NCI-H1092 treated with DMSO at 0.1 percent for 48 hours (cell line): Measurements from ENCODE around the gene TMEM260.
"Not testable (repeated sequence)": the region's sequence is repeated elsewhere in the genome, so short reads cannot be mapped to it uniquely, and the experiment has no call there.

Experiments
- DNase-seq: peaks from one replicate; lab custom pipeline; 2025; lab: John Stamatoyannopoulos, UW

TMEM260 gene

GRCh38 chr14:56598519-56598918 lies 18.9 kb downstream of the TMEM260 start:
- DNase-seq = no peak

- DNase-seq = no peak
Observed at GRCh38 chr14:56603648-56604047, 24.1 kb downstream of the TMEM260 start.

GRCh38 chr14:56608689-56609088 lies 29.1 kb downstream of the TMEM260 start:
- no peak for DNase-seq

- not testable (repeated sequence) for DNase-seq
Observed at GRCh38 chr14:56611663-56612062, 32.1 kb downstream of the TMEM260 start.

GRCh38 chr14:56617084-56617483 lies 37.5 kb downstream of the TMEM260 start:
- no peak for DNase-seq

GRCh38 chr14:56630707-56631106 lies 51.1 kb downstream of the TMEM260 start:
- no peak for DNase-seq

- DNase-seq = no peak
Observed at GRCh38 chr14:56632195-56632594, 52.6 kb downstream of the TMEM260 start.

- no peak for DNase-seq
Observed at GRCh38 chr14:56633544-56633943, 53.9 kb downstream of the TMEM260 start.

GRCh38 chr14:56635041-56635440 lies 55.4 kb downstream of the TMEM260 start:
- no peak for DNase-seq

GRCh38 chr14:56647493-56647892 lies 67.9 kb downstream of the TMEM260 start:
- DNase-seq = no peak

GRCh38 chr14:56648508-56649301 lies 69.1 kb downstream of the TMEM260 start:
- peak; percentile 98 for DNase-seq

- DNase-seq = no peak
Observed at GRCh38 chr14:56649382-56649781, 69.8 kb downstream of the TMEM260 start.

- DNase-seq = no peak
Observed at GRCh38 chr14:56650048-56650447, 70.5 kb downstream of the TMEM260 start.

- peak; percentile 75 for DNase-seq
Observed at GRCh38 chr14:56650979-56651378, 71.4 kb downstream of the TMEM260 start.

- DNase-seq = no peak
Observed at GRCh38 chr14:56657604-56658003, 78.0 kb downstream of the TMEM260 start.

GRCh38 chr14:56659378-56659777 lies 79.8 kb downstream of the TMEM260 start:
- DNase-seq = no peak

GRCh38 chr14:56659964-56660551 lies 80.5 kb downstream of the TMEM260 start:
- DNase-seq = peak; percentile 66

GRCh38 chr14:56660677-56661389 lies 81.2 kb downstream of the TMEM260 start:
- peak; percentile 20 for DNase-seq

GRCh38 chr14:56661478-56661877 lies 81.9 kb downstream of the TMEM260 start:
- no peak for DNase-seq

GRCh38 chr14:56664811-56665421 lies 85.3 kb downstream of the TMEM260 start:
- DNase-seq = no peak

GRCh38 chr14:56666294-56666693 lies 86.7 kb downstream of the TMEM260 start:
- DNase-seq = no peak

- DNase-seq = no peak
Observed at GRCh38 chr14:56666716-56667115, 87.1 kb downstream of the TMEM260 start.

- DNase-seq = not testable (repeated sequence)
Observed at GRCh38 chr14:56667290-56667689, 87.7 kb downstream of the TMEM260 start.
